Lower leg skin (tissue), 3 donors: ENCODE measurements around the gene VPS26C.

ENCODE experiments used
- POLR2A ChIP-seq, 2 donors: fragments of 450-650 bp; IDR thresholded peaks; one replicate each; pipeline ENCODE4 v1.6.1; 2016 to 2017; ENCODE audit warnings: antibody characterized with exemption in 2 of 2, mild to moderate bottlenecking in 1 of 2, moderate library complexity in 1 of 2
- TF ChIP-seq, protein P1 (sequence below), 3 donors: fragments of 450-650 bp; IDR thresholded peaks; one replicate each; pipeline ENCODE4 v1.5.1; 2016; ENCODE audit warnings: antibody characterized with exemption in 3 of 3, mild to moderate bottlenecking in 3 of 3, moderate library complexity in 2 of 3

DNA sequence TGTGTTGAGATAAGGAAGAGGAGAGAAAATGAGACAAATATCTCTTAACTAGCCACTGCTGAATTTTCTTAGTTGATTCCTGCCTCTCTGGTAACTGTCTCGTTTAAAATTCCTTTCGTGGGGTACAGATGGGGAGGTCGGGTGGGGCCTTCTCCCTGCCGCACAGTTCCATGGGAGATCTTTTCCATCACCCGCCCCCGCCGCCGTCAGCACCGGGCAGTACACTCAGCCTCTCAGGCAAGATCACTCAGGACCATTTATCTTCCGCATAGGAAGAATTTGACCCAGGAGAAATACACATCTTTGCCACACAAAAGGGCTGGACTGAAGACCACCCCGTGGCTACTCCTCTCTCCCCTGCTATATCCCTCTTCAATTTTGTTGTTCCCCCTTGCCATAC is 2.3 kb upstream of the VPS26C start:
- no peak for TF ChIP-seq POLR2A (IDR thresholded peaks at IDR 0.05)
- TF ChIP-seq, protein P1, sequence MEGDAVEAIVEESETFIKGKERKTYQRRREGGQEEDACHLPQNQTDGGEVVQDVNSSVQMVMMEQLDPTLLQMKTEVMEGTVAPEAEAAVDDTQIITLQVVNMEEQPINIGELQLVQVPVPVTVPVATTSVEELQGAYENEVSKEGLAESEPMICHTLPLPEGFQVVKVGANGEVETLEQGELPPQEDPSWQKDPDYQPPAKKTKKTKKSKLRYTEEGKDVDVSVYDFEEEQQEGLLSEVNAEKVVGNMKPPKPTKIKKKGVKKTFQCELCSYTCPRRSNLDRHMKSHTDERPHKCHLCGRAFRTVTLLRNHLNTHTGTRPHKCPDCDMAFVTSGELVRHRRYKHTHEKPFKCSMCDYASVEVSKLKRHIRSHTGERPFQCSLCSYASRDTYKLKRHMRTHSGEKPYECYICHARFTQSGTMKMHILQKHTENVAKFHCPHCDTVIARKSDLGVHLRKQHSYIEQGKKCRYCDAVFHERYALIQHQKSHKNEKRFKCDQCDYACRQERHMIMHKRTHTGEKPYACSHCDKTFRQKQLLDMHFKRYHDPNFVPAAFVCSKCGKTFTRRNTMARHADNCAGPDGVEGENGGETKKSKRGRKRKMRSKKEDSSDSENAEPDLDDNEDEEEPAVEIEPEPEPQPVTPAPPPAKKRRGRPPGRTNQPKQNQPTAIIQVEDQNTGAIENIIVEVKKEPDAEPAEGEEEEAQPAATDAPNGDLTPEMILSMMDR (IDR thresholded peaks at IDR 0.05): no peak
